PC-3 (cell line): ENCODE data around the gene SPEF1.

Experiments used
- EZH2 ChIP-seq: fragments of 300-600 bp; sonication (generic); IDR thresholded peaks from one replicate; pipeline ENCODE4 v1.6.1; 2017; ENCODE audit warnings: antibody characterized with exemption, mild to moderate bottlenecking, low read length; ENCODE audit not compliant: unreplicated experiment
- EZH2phosphoT487 ChIP-seq: fragments of 300-600 bp; sonication (generic); IDR thresholded peaks from 2 replicates; pipeline ENCODE4 v1.6.1; 2018; ENCODE audit warnings: mild to moderate bottlenecking, antibody characterized with exemption, low read length, borderline replicate concordance
- TF ChIP-seq, protein P1 (sequence below): fragments of 300-600 bp; sonication (generic); conservative IDR thresholded peaks from 2 replicates; pipeline ENCODE4 v1.5.1; 2017; ENCODE audit warnings: antibody characterized with exemption, low read depth, mild to moderate bottlenecking, low read length

DNA sequence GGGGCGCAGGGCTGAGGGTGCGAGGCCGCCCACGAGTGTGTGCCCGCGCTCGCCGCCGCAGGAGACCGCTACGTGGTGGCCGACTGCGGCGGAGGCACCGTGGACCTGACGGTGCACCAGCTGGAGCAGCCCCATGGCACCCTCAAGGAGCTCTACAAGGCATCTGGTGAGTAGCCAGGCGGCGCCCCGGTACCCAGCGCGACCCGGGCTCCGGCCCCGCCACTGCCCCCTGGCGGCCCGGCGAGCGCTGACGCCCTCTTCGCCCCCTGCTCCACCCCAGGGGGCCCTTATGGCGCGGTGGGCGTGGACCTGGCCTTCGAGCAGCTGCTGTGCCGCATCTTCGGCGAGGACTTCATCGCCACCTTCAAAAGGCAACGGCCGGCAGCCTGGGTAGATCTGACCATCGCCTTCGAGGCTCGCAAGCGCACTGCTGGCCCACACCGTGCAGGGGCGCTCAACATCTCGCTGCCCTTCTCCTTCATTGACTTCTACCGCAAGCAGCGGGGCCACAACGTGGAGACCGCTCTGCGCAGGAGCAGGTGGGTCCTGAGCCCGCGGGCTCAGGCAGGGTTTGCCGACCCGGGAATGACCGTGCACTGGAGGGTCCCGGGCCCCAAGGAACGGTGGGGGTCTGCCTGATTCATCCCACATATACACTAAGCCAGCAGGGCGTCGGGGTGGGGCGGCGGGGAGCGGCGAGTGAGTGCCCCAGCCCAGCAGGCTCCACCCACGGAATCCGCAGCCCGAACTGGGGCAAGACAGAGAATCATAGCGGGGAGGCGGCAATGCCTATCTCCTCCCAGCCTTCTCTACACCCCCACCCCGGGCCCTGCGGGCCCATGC lies 31.3 kb downstream of the SPEF1 start:
- TF ChIP-seq, protein P1, sequence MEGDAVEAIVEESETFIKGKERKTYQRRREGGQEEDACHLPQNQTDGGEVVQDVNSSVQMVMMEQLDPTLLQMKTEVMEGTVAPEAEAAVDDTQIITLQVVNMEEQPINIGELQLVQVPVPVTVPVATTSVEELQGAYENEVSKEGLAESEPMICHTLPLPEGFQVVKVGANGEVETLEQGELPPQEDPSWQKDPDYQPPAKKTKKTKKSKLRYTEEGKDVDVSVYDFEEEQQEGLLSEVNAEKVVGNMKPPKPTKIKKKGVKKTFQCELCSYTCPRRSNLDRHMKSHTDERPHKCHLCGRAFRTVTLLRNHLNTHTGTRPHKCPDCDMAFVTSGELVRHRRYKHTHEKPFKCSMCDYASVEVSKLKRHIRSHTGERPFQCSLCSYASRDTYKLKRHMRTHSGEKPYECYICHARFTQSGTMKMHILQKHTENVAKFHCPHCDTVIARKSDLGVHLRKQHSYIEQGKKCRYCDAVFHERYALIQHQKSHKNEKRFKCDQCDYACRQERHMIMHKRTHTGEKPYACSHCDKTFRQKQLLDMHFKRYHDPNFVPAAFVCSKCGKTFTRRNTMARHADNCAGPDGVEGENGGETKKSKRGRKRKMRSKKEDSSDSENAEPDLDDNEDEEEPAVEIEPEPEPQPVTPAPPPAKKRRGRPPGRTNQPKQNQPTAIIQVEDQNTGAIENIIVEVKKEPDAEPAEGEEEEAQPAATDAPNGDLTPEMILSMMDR: peak; percentile 72
- no peak for TF ChIP-seq EZH2
- TF ChIP-seq EZH2phosphoT487: no peak
